Ecto neural progenitor cell (in vitro differentiated cells): ENCODE measurements around the gene PLK2.
A peak's percentile ranks its signal among the peaks of the same experiment; 100 is the strongest.

ENCODE experiments used
- DNase-seq: peaks from one replicate; pipeline ENCODE4 v3.0.0-alpha.2; 2018; ENCODE audit warnings: low spot score

PLK2 gene

DNA sequence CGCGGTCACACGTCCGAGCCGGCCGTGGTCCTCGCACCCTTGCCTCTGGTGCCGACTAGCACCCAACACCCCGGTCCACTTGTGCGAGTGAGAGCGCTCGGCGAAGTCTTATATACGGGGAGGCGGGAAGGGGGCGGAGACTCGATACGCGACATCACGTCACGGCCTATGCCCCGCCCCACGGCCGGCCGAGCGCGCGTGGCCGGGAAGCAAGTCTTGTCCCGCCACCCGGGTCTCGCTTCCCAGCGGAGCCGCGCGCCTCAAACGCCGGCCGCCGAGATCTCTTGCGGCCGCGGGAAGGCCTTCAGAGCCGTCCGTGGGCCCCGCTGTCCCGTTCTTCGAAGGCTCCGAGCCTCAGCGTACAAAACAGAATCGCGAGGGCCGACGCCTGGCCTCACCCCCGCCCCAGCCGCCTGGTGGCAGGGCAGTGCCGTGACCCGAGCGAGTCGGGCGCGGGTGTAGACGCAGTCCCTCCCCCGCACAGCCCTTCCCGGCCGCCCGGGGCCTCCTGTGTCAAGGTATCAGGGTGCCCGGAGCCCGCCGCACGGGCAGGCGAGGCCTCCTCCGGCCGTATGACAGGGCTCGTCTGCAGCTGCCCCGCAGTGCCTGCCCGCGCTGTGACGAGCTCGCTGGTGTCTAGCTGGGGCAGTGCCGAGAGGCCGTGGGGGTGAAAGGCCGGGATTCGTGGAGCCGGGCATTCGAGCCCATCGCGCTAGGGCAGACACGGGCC, at the start of gene PLK2:
Gene PLK2 (minus strand): TSS at position 85 of the 730 bp plus-strand sequence. CDS start 127 bp downstream, outside the sequence.
- DNase-seq: peak; percentile 93

- no peak for DNase-seq
These were observed 47.8 kb upstream of the PLK2 start for GRCh38 chr5:58507715-58508114.

DNA sequence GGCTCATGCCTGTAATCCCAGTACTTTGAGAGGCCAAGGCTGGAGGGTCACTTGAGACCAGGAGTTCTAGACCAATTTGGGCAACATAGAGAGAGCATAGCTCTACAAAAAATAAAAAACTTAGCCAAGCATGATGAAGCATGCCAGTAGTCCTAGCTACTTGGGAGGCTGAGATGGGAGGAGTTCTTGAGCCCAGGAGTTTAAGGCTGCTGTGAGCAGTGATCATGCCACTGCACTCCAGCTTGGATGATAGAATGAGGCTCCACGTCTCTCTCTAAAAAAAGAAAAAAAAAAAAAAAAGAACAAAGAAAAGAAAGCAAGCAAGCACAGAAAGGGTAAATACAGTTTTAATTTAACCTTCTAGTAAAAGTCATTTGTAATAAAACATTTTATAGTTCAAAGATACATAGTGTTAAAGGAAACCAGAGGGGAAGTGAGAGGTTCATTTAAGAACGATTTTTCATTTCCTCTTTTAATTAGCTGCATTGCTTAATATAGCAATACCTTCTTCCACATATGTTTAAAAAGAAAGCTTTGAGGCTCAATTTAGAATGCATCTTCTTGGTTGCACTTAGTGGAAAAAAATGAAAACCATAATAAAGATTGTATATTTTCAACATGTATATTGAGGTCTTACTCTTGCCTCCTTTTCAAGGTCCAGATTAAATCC, 46.2 kb upstream of the PLK2 start:
- DNase-seq: no peak

DNA sequence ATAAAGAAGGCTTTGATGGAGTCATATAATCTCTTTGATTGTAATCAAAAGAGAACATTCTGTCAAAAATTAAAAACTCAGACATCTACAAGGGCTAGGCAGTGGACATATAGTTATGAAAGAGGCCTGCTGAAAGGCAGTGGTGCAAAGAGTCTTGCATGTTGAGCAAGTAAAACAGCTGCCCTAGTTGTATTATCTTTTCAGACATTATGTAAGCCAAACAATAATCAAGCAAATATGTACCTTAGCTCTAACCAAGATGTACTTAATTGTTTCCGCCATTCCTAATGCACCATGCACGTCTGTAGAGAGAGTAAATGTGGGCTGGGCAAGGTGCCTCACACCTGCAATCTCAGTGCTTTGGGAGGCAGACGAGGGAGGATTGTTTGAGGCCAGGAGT, 45.6 kb upstream of the PLK2 start:
- no peak for DNase-seq

DNA sequence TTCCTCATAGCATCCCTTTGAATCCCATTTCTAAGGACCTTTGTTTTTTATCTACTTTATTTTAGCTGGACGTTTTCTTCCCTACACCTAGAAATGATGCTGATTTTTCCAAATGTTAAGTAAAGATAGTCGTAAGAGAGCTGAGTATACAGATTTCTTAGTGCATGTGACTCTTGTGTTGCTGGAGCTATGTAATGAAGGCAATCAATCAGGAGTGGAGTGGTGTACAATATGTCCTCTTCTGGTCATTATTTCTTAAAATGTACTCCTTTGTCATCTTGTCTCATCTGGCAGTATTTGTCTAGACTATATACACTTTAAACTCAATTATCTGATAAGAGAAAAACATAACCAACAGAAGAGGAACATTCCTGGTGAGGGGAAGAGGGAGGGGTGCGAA, 44.9 kb upstream of the PLK2 start:
- DNase-seq: no peak

DNA sequence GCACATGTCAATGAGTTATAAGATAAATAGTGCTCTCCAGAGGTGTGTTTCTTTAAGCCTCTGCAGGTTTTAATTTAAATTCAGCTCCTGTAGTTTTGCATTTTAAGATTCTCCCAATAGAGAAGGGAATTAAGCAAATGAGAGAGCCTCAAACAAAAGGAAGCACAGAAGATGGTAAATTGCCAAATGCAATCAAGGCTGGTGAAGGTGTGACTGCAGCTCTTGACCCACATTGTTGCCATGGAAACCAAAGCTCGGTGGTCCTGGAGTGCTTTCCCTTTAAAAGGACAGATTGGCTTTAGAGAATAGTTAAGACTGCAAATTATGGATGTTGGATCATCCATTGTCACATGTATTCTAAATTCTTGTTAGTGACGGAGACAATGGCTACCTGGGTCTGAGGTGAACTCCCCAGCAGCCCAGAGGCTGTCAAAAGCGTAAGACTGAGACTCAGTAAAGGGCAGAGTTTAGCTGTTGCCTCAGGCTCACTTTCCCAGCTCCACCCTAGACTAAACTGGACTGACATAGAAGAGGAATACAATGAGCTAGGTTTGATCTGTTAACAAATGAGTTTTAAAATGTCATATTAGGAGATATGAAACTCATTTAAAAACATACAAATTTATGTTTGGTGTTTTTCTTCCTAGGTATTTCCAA, 43.6 kb upstream of the PLK2 start:
- DNase-seq: no peak

DNA sequence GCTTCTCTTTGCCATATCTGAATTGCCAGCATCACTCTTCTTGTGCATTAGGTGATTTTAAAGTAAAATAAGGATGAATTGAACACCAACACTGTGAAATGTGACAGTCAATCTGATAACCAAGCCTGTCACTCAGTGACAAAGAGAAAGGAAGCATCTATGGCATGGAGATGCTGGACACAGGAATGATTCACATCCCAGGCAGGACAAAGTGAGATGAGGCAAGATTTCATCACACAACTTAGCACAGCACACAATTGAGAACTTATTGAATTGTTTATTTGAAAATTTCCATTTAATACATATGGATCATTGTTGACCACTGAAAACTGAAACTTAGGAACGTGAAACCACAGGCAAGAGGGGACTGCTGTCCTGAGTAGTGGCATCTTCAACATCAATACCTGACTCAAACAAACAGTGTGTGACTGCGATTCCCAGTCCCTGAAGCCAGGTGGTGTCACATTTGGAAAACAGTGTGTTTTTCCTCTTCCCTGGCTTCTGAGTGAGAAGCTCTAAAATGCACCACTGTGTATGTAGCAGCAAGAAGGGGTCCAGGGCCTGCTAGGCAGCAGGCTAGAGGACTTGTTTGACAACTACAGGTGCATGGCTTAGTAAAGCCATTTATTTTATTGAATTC, 42.0 kb upstream of the PLK2 start:
- DNase-seq: no peak

DNA sequence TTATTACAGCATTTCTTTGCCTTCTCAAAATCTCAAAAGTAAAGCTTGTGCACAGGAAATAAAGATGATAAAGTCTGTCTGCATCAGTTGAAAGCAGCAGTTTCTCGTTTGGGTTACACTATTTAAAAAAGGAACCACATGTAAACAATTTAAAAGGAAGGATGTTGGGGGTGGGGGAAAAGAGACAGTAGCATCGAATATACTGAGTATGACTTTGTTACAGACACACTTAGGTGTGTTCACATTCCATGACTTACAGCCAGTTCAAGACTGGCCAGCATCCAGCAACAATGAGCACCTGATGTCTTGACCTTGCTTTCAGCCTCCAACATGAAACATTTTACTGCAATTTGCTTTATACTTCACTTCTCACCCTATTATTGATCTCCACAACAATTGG, 40.1 kb upstream of the PLK2 start:
- DNase-seq: no peak

DNA sequence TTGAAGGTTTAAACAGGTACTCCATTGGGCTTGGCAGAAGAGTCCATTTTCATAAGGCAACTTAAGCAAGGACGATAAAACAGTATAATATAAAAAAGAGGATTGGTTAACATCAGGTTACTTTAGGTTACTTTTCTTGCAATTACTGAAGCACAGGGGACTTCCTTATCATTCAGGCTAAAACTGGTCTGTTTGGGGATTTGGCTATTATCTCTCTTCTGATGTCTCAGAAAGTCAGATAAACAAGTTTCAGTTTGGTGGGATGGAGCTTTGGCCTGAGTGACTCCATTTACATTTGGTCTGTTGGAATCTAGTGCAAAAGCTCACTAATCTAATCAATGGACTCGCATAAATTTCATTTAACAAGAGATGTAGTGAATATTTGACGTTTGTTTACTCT, 39.3 kb upstream of the PLK2 start:
- DNase-seq: no peak

DNA sequence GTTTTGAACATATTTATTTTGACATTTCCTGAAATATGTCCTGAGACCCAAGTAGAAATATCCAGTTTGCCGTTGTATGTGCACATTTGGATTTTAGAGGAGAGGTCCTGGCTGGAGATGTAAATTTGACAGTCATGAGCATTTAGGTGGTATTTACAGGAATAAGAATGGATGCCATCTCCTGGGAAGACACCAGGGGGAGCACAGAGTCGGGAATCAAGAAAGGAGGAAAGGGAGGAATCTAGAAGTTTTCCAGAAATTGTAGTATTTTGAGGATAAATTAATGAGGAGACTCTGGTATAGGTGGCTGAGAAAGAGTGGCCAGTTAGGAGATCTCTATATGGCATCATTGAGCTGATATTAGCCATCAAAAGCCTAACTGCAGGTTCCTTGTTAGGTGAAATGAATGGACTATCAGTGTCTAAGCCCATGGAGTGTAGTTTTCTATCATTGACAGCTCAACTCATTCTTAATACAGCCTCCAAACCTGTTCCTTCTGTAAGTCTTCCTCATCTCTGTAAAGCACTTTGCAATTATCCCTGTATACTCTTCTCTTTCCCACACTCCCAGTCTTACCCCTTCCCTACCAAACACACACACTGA, 38.6 kb upstream of the PLK2 start:
- no peak for DNase-seq

DNA sequence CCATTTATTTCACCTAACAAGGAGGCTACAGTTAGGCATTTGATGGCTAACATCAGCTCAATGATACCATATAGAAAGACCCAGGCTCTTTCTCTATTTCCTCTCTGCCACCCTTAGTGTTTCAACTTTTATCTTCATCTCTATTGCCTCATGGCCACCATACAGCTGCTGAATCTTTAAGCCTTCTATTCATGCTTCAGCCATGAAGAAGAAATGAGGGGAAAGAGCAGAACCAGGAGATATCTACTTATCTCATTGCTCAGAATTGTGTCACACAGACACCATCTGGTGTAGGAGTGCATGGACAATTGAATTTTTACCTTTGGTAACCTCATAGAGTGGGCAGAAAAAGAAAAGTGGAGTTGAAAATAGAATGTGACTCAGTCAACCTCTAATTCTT, 38.0 kb upstream of the PLK2 start:
- no peak for DNase-seq

DNA sequence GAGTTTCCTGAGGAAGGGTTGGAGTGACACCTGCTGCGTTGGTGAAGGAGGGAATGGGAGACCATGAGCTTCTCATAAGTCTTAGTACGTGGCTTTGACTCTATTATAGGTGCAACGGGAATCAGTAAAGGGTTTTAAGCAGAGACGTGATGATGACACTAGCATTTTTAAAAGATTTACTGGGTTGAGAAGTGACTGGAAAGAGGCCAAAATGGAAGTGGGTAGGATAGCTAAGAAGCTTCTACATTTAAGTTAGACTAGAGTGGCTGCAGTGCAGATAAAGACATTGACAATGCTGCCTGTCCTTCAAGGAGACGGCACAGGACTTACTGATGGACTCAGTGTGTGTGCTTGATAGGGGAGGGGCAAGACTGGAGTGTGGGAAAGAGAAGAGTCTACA, 37.5 kb upstream of the PLK2 start:
- no peak for DNase-seq

DNA sequence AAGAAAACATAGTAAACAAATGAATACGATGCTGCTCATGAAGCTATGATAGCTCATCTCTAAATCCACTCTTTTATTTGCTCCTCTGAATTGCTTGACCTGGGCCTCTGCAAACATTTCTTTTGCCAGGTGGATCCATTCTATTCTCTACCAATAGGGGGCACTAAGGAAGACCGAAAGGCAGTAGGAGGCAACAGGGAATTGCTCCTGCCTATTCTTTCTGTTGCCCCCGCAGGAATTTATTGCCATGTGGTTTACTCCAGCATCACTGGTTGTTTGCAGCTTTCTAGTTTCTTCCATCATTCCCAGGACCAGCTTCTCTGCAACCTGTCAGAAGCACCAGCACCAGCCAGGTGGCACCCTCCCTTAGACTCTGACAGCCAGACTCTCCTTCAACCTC, 36.6 kb upstream of the PLK2 start:
- DNase-seq: no peak

DNA sequence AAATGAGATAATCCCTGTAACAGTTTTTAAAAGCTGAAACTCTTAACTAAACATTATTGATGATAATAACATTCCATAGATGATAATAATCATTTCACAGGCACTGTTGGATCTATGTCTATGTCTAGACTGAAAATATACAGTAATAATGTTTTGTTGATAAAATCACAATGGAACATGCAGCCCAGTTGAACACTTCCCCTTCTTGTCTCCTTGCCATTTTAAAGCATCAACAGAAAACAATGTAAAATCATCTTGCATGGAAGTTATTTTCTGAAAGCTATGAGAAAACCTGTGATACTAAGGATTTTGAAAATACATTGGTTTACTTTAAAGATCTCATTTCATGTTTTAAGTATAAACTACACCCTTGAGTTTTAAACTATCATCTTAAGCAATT, 33.3 kb upstream of the PLK2 start:
- no peak for DNase-seq

DNA sequence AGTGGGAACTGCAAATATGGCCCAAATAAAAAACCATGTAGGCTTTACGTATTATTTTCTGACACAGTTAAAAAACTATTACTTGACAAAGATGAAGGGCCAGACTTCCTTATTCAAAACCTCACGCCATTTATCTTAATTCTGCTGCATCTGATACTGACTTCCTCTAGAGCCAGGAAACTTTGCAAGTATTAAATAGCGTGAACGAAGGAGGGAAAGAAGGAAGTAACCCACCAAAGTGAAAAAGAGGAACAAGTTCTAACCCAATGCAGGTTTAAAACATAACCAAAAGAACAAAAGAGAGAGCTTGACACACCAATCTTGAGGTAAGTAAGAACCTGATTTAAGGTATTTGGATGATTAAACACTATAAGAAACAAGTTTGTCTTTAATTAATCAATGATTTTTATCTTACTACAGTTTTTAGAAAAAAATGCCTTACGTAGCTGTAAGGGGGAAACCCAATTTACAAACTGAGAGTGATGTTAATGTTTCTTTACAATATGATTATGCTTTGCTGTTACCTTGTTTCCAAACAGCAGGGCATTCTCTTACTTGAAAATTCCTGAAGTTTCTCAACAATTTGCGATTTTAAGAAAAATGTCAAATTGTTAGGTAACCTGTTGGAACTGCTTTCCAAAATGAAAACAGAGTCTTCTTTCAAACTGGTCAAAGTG, 31.5 kb upstream of the PLK2 start, which contains the start of gene GAPT:
Gene GAPT (plus strand): TSS at position 220 of the 677 bp plus-strand sequence. CDS start 3,102 bp downstream, outside the sequence.
- DNase-seq: no peak

DNA sequence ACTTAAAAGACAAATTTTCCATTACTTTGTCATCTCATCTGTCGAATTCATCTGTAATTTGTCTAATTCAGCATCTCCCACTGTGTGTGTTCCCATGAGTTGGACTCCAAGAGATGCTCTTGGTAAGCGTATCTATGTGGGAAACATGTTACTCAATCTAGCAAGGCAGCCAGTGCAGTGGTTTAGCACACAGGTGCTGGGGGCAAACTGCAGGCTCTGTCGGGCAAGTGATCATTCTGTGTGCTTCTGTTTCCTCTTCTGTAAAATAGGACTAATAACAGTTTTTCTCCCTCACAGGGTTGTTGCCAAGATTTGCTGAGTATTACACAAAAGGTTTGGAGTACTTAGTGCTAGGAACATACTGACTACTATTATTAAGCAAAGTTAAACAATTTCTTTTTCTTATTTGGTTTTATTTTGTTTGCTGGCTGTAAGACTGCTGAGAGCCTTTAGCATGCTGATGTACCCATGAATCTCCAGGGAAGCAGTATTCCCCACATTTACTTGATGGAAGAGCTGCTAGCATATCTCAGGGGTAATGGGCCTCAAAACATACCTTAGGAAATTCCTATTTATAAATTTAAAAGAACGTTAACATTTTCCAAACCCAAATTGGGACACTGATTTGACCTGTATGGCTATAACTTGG, 30.6 kb upstream of the PLK2 start:
- DNase-seq: no peak

GRCh38 chr5:58486290-58486689, 26.4 kb upstream of the PLK2 start:
- DNase-seq: no peak

DNA sequence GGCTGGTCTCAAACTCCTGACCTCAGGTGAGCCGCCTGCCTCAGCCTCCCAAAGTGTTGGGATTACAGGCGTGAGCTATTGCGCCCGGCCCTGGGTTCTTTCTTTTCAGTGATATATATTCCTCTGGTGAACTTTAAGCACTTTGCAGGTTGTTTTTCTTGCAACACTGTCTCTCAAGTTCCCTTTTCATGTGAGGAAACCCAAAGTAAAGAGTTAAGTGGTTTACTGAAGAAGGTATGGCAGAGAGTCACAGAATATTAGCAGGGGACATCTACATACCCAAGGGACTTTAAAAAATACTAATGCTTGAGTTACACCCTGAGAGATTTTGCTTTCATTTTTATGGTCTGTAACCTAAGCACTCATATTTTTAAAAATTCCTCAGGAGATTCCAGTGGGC, 24.6 kb upstream of the PLK2 start:
- no peak for DNase-seq

DNA sequence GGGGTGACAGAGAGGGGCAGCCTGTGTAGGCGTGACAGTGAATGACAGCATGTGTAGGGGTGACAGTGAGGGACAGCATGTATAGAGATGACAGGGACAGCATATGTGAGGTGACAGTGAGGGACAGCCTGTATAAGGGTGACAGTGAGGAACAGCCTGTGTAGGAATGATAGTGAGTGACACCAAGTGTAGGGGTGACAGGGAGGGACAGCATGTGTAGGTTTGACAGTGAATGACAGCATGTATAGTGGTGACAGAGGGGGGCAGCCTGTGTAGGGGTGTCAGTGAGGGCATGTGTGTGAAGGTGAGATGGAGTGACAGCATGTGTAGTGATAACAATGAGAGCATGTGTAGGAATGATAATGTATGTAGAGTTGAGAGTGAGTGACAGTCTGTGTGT, 22.6 kb upstream of the PLK2 start:
- no peak for DNase-seq

GRCh38 chr5:58481828-58482227, 21.9 kb upstream of the PLK2 start:
- DNase-seq: no peak

DNA sequence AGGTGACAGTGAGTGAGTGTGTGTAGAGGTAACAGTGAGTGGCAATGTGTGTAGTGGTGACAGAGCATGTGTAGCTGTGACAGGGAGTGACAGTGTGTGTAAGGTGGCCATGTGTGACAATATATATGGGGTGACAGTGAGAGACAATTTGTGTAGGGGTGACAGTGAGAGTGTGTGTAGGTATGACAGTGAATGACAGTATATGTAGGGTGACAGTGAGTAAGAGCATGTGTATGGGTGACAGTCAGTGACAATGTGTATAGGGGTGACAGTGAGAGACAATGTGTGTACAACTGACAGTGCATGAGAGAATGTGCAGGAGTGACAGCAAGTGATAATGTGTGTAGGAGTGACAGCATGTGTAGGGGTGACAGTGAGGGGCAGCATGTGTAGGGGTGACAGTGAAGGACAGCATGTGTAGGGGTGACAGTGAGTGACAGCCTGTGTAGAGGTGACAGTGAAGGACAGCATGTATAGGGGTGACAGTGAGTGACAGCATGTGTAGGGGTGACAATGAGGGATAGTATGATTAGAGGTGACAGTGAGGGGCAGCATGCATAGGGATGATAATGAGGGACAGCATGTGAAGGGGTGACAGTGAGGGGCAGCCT, 21.3 kb upstream of the PLK2 start:
- DNase-seq: no peak
